Hippocampal formation (tissue), 2 donors: Measurements from ENCODE around the gene CTSL.
A peak's percentile ranks its signal among the peaks of the same experiment; 100 is the strongest.
"Not testable (repeated sequence)": the region's sequence is repeated elsewhere in the genome, so short reads cannot be mapped to it uniquely, and the experiment has no call there.

Experiments used
- DNase-seq, 2 donors: peaks; one replicate each; lab custom pipeline; 2025; lab: John Stamatoyannopoulos, UW

CTSL gene

DNA sequence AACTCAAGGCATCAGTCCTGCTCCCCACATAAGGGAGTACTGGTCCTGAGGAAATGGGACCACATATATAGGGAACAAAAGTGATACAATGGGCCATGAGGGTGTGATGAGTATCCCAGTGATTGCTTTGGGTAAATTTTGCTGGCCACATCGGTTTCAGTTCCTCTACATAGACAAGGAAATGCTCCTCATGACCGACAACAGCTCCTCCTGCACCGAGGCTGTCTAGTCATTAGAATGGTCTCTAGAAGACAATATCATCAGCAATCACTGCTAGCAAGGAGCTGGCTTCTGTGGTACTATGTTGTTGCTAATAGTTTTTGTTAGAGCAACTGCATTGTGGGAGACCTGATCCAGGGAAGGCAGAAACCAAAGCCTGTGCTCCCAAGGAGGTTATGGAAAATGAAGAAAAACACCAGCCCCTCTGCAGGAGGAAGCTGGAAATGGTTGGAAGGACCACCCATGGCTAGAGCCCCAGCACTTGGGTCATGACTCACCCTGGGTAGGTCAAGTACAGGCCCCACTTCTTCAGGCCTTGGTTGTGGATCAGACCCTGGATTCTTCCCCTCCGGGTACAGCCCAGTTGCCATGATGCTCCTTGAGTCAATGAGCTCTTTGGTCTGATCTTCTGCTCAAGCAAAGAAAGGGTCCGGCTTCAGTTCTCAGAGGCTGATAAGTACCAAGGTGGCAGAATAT, 3.4 kb upstream of the CTSL start:
- DNase-seq, result no peak

DNA sequence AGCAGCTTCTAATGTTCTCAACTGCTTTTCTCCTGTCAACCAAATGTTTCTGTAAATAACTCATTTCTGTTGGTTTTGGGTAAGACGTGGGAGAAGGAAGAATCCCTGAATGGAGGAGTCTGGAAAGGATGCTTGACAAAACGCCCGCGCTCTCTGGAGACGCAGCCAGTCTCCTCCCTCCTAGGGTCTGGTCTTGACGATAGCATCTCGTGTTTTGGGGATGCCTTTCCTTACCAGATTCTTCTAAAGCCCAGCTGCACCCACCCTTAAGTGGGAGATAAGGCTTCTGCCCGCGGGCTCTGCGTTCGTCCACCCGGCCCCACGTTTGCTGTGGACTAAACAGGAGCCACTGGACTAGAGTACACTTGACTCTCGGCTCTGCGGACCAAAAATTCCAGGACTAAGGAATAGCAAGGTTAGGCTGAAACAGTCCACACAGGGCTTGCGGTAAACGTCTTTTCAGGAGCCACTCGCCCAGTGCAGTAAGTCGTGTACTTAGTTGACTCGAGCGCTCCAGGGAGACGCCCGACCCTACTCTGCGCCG, 491 bp upstream of the CTSL start:
- peak; percentile 29 to 57 for DNase-seq

DNA sequence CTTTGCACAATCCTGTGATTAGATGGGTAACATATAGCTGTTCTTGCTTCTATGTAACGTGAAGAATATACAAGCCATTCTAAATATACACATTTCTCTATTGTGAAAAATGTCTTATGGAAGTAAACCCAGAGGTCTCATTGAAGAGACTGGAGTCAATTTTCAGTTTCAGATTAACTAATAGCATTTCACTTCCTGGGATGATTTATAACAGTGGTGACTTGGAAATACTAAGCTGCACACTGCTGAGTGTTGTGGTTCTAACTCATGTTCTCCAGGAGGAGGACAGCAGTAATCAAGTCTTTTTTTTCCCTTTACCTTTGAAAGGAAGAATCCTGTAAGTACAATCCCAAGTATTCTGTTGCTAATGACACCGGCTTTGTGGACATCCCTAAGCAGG, 3.3 kb downstream of the CTSL start:
- no peak for DNase-seq

DNA sequence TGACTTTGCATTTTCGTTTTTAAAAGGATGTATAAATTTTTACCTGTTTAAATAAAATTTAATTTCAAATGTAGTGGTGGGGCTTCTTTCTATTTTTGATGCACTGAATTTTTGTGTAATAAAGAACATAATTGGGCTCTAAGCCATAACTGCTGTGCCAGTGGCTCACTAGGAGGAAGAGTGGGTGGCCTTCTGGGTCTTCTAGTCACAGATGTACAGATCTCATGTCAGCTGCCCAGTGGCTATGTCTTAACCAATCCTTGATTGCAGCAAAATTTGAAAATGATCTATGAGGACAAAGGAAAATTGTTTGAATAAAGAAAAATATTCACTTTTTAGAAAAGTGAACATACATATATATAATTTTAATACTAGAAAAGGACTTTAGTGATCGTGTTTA, 5.4 kb downstream of the CTSL start:
- no peak for DNase-seq

GRCh38 chr9:87732344-87732743, 6.4 kb downstream of the CTSL start:
- no peak for DNase-seq

DNA sequence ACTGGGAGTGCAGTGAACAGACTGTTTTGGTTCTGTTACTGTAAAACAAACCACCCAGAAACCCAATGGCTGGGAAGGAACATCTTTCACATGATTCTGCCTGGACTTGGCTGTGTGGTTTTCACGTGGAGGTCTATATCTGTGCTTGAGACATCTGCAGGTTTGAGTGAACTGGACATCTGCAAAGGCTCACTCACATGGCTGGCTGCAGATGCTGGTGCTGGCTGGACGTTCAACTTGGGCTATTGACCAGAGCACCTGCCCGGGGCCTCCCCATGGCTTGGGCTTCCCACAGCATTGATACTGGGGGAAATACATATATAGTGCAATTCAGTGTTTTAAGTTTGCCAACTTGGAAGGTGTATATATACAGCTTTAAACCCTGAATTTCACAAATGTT, 6.8 kb downstream of the CTSL start:
- no peak for DNase-seq

GRCh38 chr9:87733273-87734052, 7.5 kb downstream of the CTSL start:
- no peak for DNase-seq

DNA sequence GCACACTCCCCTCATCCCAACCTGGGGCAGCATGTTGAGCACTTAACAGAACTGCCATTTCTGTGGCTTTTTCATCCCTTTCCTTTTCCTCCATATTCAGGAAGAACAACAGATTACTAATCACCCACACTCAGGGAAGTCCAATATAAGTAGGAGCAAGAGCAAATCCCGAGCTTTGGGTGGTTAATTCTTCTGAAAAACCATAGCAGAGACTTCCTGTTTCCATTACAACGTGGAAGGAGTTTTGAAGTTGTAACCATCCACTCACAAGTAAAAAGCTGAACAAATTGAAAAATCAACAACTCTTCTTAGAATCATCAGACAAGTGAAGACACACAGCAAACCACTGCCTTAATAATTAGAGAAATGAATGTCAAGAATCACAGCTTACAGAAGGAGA, 8.2 kb downstream of the CTSL start:
- no peak for DNase-seq

DNA sequence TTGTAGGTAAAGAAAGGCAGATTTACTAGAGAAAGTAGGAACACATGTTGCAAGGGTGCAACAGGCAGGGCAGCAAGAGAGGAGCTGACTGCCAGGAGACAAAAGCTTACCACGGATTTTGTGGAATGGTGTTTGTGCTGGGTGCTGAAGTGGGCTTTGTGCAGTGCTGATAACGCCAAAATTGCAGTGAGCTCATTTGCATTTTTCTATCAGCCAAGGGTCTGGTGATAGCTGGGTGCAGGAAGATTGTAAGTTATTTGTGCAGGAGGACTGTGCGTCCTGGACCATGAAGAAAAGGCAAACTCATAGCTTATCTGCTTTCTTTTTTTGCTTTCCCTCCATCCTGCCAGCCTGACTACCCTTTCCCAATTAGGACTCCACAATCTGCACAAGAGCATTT, 13.6 kb downstream of the CTSL start:
- no peak for DNase-seq

DNA sequence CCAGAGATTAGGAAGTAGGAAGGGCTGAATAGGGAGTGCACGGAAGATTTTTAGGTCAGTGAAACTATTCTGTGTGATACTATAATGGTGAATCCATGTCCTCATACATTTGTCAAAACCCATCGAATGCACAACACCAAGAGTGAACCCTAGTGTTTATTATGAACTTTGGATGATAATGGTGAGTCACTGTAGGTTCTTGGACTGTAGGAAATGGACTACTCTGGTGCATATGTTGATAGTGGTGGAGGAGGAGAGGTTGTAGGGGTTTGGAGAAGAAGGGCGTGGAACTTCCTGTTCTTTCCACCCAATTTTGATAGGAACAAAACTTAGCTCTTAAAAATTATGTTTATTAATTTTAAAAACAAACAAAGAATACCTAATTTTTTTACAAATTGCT, 14.3 kb downstream of the CTSL start:
- no peak for DNase-seq

DNA sequence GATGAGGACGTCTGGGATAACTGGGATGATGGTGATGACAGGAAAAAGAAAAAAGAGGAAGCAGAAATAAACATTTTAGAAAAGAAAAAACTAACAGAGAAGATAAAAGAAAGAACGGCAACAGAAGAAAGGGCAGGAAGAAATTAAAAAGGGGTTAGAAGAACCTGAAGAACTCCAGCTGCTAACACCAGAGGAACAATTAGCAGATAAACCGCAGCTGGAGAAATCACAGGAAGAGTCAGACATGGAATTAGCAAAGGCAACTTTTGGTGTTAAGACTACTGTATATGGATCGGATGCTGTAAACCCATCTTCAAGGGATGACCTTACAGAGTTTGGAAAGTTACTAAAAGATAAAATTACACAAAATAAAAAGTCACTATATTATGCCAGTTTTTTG, 15.4 kb downstream of the CTSL start:
- no peak for DNase-seq

DNA sequence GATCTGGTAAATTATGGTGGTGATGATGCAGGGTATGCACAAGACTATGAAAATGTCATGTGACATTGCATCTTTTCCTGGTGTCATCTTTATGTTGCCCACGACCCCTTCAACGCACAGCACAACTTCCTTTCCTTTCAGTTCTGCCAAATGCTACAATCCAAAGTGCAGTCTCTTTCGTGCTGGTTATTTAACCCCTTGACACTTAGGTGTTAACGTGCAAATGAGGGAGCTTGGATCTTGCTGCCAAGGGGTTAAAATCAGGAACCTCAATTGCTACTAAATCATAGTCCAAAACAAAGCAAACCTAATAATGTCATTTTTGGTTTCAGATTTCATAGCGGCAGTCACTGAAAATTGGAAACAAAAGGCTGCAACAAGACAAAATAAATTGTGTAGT, 16.0 kb downstream of the CTSL start:
- DNase-seq, result no peak

DNA sequence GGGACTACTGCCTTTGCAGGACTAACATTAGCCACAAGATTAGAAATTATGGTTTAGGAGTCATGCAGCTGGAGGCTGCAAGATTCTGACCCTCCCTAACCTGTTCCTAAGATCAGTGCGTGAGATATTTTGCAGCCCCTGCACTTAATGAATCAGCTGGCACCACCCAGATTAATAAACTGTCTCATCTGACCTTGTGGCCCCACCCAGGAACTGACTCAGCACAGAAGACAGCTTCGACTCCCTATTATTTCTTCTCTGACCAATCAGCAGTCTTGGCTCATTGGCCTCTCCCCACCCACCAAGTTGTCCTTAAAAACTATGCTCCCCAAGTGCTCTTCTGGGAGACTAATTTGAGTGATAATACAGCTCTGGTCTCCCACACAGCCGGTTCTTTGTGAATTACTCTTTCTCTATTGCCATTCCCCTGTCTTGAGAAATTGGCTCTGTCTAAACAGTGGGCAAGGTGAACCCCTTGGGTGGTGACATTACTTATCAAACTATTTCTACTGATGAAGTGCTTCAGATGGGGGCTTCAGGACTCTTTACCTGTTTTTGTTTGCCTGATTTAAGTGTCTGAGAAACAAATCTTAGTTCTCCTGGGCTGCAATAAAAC, 17.0 kb downstream of the CTSL start:
- DNase-seq, result no peak

DNA sequence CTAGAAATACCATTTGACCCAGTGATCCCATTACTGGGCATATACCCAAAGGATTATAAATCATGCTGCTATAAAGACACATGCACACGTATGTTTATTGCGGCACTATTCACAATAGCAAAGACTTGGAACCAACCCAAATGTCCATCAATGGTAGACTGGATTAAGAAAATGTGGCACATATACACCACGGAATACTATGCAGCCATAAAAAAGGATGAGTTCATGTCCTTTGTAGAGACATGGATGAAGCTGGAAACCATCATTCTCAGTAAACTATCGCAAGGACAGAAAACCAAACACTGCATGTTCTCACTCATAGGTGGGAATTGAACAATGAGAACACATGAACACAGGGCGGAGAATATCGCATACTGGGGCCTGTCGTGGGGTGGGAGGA, 18.3 kb downstream of the CTSL start:
- not testable (repeated sequence) for DNase-seq

- DNase-seq, result no peak
These were observed 20.3 kb downstream of the CTSL start for GRCh38 chr9:87746186-87746585.

GRCh38 chr9:87748881-87749280, 23.0 kb downstream of the CTSL start:
- no peak for DNase-seq

DNA sequence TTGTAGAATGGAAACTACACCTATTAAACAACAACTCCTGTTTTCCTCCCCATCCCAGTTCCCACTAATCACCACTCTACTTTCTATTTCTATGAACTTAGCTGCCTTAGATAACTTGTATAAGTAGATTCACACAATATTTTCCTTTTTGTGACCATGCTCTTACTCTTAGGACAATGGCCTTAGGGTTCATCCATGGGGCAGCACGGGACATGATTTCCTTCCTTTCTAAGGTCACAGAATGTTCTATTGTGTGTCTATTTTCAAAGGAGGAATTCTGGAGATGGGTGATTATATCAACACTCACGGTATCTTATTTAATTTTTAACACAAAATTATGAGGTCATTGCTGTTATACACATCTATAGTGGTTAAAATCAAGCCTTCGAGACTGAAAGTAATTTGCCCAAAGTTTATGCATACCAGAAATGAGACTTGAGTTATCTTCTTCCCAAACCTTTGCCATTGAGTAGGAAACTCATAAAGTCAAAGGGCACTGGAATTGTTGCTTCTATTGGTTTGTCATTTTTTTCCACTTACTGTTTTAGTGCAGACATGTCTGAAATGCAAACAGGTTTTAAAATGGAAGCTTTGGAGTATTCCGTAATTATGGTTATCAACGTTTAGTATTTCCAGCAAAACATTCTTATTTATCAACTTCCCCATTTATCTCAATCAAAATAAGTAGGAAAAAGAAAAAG, 23.6 kb downstream of the CTSL start:
- DNase-seq, result no peak

DNA sequence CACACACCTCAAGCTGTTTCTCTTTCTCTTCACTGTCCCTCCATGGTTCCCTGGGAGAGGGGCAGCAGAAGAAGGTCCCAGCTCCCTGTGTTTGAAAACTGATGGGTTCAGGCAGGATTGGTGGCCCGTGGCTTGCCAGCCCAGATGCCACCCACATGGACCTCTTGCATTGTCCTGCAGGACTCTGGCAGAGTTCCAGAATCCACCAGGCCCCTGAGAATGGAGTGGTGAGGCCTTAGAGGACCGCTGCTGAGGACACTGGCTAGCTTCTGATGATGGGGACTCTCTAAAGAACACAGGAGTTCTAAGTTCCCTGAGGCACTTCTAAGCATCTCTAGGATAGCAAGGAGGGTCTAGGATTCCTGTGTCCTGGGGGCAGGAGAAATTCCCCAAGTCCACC, 24.8 kb downstream of the CTSL start:
- no peak for DNase-seq

DNA sequence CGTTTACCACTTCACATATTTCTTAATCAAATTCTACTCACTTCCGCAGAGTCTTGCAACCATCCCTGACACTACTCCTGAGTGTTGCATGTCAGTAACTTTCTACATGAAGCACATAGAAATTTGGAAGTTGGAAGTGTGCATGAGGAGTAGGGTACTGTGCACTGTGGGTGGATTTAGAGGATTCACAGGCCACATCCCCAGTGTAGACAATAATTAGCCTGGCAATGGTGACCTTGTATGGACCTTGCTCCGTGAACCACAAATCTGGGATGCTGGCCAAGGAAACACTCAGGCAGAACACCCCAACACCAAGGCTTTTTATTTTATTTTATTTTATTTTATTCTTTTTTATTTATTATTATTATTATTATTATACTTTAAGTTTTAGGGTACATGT, 25.5 kb downstream of the CTSL start:
- DNase-seq, result no peak

GRCh38 chr9:87751868-87752267, 25.9 kb downstream of the CTSL start:
- no peak for DNase-seq

DNA sequence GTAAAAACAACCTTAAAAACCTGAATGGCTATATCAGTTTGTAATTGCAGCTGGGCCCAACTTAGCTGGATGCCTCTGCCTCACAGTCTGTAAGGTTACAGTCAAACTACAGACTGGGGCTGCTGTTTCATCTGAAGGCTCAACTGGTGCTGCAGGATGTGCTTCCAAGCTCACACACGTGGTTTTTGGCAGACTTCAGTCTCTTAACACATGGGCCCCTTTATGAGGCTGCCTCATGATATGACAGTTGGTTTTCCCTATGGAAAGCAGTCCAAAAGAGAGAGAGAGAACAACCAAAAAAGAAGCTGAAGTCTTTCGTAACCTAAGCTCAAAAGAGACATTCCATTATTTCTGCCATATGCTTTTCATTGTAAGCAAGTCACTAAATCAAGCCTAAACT, 27.4 kb downstream of the CTSL start:
- DNase-seq, result no peak

- DNase-seq, result not testable (repeated sequence)
These were observed 32.4 kb downstream of the CTSL start for GRCh38 chr9:87758330-87758729.
